HUDEP-2 (cell line): Measurements from ENCODE around the gene ADPRH.

ENCODE experiments used
- DNase-seq, 76 experiments: peaks; one replicate each; lab custom pipeline; 2025; ENCODE audit not compliant: unreplicated experiment in 76 of 76; lab: John Stamatoyannopoulos, UW

Gene ADPRH

DNA sequence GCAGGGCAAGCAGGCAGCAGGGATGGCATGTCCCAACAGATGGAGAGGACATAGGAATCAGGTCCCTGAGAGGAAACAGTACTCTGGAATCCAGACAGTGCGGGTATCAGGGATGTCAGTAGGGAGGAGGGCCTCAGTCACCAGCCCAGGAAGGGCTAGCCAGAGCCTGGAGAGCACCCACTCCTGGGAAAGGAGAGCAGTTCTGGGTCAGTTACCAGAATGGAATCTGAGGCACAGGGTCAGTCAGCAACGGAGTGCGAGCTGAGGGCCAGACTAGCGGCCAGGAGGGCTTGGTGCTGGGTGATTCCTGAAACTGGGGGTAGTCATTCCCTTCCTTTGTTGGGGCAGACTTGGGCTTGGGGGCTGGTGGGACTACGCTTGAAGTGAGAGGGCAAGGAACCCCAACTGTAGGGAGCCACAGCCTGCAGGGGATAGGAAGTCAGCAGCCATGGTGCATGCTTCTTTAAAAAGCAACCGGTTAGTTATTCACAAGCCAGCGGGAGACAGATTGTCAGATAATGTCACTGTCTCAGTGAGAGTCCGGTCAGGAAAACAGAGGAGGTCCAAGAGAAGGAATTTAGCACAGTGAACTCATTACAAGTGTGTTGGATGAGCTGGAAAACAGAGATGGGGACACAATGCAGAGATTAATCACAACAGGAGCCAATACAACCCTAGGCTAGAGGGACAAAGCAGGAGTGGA, 46.3 kb downstream of the ADPRH start:
- no peak for DNase-seq

GRCh38 chr3:119626196-119626595, 46.9 kb downstream of the ADPRH start:
- DNase-seq: no peak

GRCh38 chr3:119627461-119627860, 48.2 kb downstream of the ADPRH start:
- DNase-seq: no peak

- no peak for DNase-seq
These were observed 49.1 kb downstream of the ADPRH start for GRCh38 chr3:119628390-119628789.

GRCh38 chr3:119628816-119629445, 49.6 kb downstream of the ADPRH start:
- no peak for DNase-seq

DNA sequence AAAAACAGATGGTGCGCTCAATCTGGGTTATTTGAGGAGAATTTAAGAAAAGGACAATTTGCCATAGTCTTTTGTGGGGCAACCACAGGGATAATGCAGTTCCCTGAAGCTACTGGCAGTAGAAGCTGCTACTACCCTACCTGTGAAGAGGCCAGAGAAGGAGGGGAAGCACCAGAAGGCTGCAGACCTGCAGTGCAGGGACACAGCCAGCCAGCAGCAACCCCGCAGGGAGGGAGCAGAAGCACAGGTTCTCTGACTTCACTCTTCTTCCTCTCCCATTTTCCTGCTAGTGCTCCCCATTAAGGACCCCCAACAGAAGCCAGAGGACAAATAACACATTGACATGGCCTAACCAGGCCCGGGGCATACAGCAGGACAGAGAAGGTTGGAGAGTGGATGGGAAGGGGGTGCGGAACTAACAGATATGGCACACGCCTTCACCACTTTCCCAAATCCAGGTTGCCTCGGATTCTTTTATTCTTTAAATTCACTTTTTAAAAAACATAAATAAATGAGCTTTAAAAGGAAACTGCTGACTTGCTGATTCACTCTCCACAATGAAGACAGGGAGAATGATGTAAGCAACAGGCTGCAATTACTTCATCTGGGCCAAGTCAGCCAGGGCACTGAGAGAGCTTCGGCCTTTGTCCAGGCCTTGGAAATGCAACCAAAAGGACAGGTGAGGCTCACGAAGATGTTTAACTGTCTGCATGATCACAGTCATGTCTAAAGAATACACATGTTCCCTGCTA, 51.0 kb downstream of the ADPRH start:
- no peak for DNase-seq

- no peak for DNase-seq
These were observed 51.6 kb downstream of the ADPRH start for GRCh38 chr3:119630880-119631329.

GRCh38 chr3:119631516-119631915, 52.2 kb downstream of the ADPRH start:
- DNase-seq: no peak

DNA sequence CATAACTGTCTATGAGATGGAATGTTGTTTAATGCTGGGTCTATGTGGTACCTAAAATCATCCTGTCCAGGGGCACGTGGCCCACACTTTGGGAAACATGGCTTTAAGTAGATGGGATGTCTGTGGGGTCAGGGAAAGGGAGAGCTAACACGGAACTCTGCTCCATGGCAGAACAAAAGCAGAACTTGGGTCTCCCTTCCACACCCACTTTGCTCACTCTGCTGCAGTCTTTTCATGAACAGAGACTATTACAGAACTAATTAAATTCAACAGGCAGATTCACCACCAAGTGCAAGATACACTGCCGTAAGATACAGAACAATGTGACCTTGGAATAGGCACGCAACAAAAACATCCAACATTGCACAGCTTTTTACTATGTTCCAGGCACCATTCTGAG, 52.9 kb downstream of the ADPRH start:
- no peak for DNase-seq

GRCh38 chr3:119632829-119633228, 53.5 kb downstream of the ADPRH start:
- no peak for DNase-seq

- no peak for DNase-seq
These were observed 56.4 kb downstream of the ADPRH start for GRCh38 chr3:119635719-119636118.

GRCh38 chr3:119636249-119636648, 57.0 kb downstream of the ADPRH start:
- no peak for DNase-seq

- DNase-seq: no peak
These were observed 57.8 kb downstream of the ADPRH start for GRCh38 chr3:119636891-119637611.

DNA sequence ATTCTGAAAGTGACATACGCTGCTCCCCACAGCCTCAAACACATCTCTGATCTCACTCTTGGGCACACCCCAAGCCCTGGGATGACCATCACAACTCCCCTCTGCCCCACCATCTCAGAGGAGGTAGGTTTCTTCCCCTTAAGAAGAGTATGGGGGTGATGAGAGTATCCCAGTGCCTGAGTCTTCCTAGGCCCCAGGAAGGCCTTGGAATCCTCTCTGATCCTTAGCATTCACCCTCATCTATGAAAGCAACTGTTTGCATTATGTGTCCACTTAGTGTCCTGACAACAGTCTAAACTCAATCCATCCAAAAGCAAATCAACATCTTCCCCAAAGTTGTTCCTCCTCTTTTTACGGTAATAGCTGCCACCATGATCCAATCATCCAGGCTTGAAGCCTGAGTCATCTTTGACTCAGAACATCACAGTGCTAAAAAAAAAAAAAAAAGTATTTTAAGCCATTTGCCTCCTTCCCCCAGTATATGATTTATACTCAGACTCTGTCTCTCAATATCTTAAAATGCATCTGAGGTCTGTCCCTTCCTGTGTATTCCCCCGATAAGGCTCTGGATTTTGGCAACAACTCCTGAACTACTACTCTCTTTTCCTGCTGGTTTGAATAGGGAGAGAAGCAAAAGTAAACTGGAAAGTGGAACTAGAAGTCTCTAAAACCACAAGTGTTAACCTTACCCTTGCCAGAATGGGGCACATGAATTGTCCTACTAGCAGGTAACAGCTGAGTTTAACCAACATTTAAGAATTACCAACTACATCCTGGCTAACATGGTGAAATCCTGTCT, 58.6 kb downstream of the ADPRH start:
- DNase-seq: peak in 2 of 76 experiments; percentile 7
